ENCODE measurements around the gene GULP1. TPM values are rescaled to one million over a fixed set of nuclear protein-coding genes. Genes with fewer than 3 reads are reported as not detected.

GULP1 gene
- total RNA-seq (2022): 86.8 and 94.4 TPM in 2 replicates
- Bru-seq, nascent RNA: percentile 94 among the genes with signal in this experiment
- BruChase-seq, experiment 1, labeled RNA remaining after a 6-hour chase: percentile 70 among the genes with signal in this experiment
- BruChase-seq, experiment 2, labeled RNA remaining after a 2-hour chase: percentile 66 among the genes with signal in this experiment
- long read RNA-seq, transcript GULP1-206 (12 exons, 1,376 nt): minor isoform, 17 of 84 reads
- long read RNA-seq, transcript GULP1-201 (12 exons, 3,347 nt): major isoform, 21 of 84 reads
- long read RNA-seq, partial matches to known transcripts: 5 of 84 reads
- long read RNA-seq, other reads (novel, unspliced or antisense): 38 of 84 reads

GRCh38 chr2:188291617-188292347 lies at the start of gene GULP1:
TSS of gene GULP1 (plus strand) at chr2:188291874. CDS start at chr2:188477703, 185,829 bp downstream.
- CTCF ChIA-PET: interaction anchor here (0.6 to 1.7 kb wide), 6 partner anchors 78 to 791 kb away, joined by 3 to 6 read pairs (median 4); no protein-coding TSS in a partner anchor
- Mint-ChIP-seq H3K27me3 (ENCODE audit: unreplicated experiment) (no peaks in the 10 kb centered on the region), H3K36me3 (ENCODE audit: insufficient read depth, unreplicated experiment) (peaks cover 63% of the 10 kb centered on the region), H3K9me3 (ENCODE audit: low read depth, unreplicated experiment) (no peaks in the 10 kb centered on the region), H3K27ac (ENCODE audit: unreplicated experiment) (peak within 1 kb of the TSS; percentile 96), H3K4me3 (ENCODE audit: low read depth, unreplicated experiment) (peak within 1 kb of the TSS; percentile 95), H3K4me1 (ENCODE audit: low read depth, unreplicated experiment) (peaks cover 15% of the 10 kb centered on the region)
- TSS peak; percentile 57 for BruUV-seq (replicated peaks)
- DNase-seq: peak; percentile 82
- TF ChIP-seq CTCF (IDR thresholded peaks at IDR 0.05; ENCODE audit: unreplicated experiment): peak; percentile 73
- intact Hi-C loops (cut with micrococcal nuclease; ENCODE audit: unreplicated experiment): loop anchor here (2.0 to 5.0 kb wide), 4 partner anchors 77 to 739 kb away; partner anchors contain the start of gene TFPI

- no peaks in the 10 kb centered on the region for H3K9me3 Mint-ChIP-seq (ENCODE audit: low read depth, unreplicated experiment)
- no peak for TF ChIP-seq CTCF (IDR thresholded peaks at IDR 0.05; ENCODE audit: unreplicated experiment)
- DNase-seq: no peak
- CTCF ChIA-PET: interaction anchor here (0.6 kb wide), 2 partner anchors 25 to 264 kb away, joined by 3 read pairs; no protein-coding TSS in a partner anchor
- H3K36me3 Mint-ChIP-seq (ENCODE audit: insufficient read depth, unreplicated experiment): no peaks in the 10 kb centered on the region
- no peak overlapping the region for H3K27ac Mint-ChIP-seq (ENCODE audit: unreplicated experiment)
- BruUV-seq (replicated peaks): no TSS peak
- H3K4me1 Mint-ChIP-seq (ENCODE audit: low read depth, unreplicated experiment): no peaks in the 10 kb centered on the region
- intact Hi-C loops (cut with micrococcal nuclease; ENCODE audit: unreplicated experiment): no loop called here
- no peaks in the 10 kb centered on the region for H3K27me3 Mint-ChIP-seq (ENCODE audit: unreplicated experiment)
- H3K4me3 Mint-ChIP-seq (ENCODE audit: low read depth, unreplicated experiment): no peak overlapping the region
These were observed 48.3 kb upstream of the GULP1 start for GRCh38 chr2:188243381-188243780.

- intact Hi-C loops (cut with micrococcal nuclease; ENCODE audit: unreplicated experiment): no loop called here
- TF ChIP-seq CTCF (IDR thresholded peaks at IDR 0.05; ENCODE audit: unreplicated experiment): no peak
- H3K27me3 Mint-ChIP-seq (ENCODE audit: unreplicated experiment): no peaks in the 10 kb centered on the region
- no peaks in the 10 kb centered on the region for H3K9me3 Mint-ChIP-seq (ENCODE audit: low read depth, unreplicated experiment)
- H3K36me3 Mint-ChIP-seq (ENCODE audit: insufficient read depth, unreplicated experiment): no peaks in the 10 kb centered on the region
- no peak overlapping the region for H3K4me3 Mint-ChIP-seq (ENCODE audit: low read depth, unreplicated experiment)
- CTCF ChIA-PET: no interaction called here
- no TSS peak for BruUV-seq (replicated peaks)
- H3K4me1 Mint-ChIP-seq (ENCODE audit: low read depth, unreplicated experiment): no peaks in the 10 kb centered on the region
- H3K27ac Mint-ChIP-seq (ENCODE audit: unreplicated experiment): no peak overlapping the region
- no peak for DNase-seq
These were observed 47.3 kb upstream of the GULP1 start for GRCh38 chr2:188244383-188244782.

GRCh38 chr2:188245230-188245629 lies 46.4 kb upstream of the GULP1 start:
- DNase-seq: no peak
- CTCF ChIA-PET: no interaction called here

More at GRCh38 chr2:188245230-188245629, 46.4 kb upstream of the GULP1 start:
- no TSS peak for BruUV-seq (replicated peaks)
- no peak overlapping the region for H3K4me3 Mint-ChIP-seq (ENCODE audit: low read depth, unreplicated experiment)
- no peaks in the 10 kb centered on the region for H3K4me1 Mint-ChIP-seq (ENCODE audit: low read depth, unreplicated experiment)
- H3K9me3 Mint-ChIP-seq (ENCODE audit: low read depth, unreplicated experiment): no peaks in the 10 kb centered on the region
- H3K36me3 Mint-ChIP-seq (ENCODE audit: insufficient read depth, unreplicated experiment): no peaks in the 10 kb centered on the region
- H3K27ac Mint-ChIP-seq (ENCODE audit: unreplicated experiment): no peak overlapping the region
- intact Hi-C loops (cut with micrococcal nuclease; ENCODE audit: unreplicated experiment): no loop called here
- TF ChIP-seq CTCF (IDR thresholded peaks at IDR 0.05; ENCODE audit: unreplicated experiment): no peak
- no peaks in the 10 kb centered on the region for H3K27me3 Mint-ChIP-seq (ENCODE audit: unreplicated experiment)
